Measurements from ENCODE around the gene EHF.

GRCh38 chr11:34633640-34633989, 12.7 kb downstream of the EHF start:
- TF ChIP-seq CTCF (IDR thresholded peaks at IDR 0.05; ENCODE audit: poor library complexity) (no peak), EZH2 (IDR thresholded peaks at IDR 0.05; ENCODE audit: borderline replicate concordance) (no peak)

Measured in hepatocyte (in vitro differentiated cells).